Measurements from ENCODE around the gene PTPRN.

- no peak for TF ChIP-seq POLR2A (IDR thresholded peaks at IDR 0.05)
- TF ChIP-seq, protein P1, sequence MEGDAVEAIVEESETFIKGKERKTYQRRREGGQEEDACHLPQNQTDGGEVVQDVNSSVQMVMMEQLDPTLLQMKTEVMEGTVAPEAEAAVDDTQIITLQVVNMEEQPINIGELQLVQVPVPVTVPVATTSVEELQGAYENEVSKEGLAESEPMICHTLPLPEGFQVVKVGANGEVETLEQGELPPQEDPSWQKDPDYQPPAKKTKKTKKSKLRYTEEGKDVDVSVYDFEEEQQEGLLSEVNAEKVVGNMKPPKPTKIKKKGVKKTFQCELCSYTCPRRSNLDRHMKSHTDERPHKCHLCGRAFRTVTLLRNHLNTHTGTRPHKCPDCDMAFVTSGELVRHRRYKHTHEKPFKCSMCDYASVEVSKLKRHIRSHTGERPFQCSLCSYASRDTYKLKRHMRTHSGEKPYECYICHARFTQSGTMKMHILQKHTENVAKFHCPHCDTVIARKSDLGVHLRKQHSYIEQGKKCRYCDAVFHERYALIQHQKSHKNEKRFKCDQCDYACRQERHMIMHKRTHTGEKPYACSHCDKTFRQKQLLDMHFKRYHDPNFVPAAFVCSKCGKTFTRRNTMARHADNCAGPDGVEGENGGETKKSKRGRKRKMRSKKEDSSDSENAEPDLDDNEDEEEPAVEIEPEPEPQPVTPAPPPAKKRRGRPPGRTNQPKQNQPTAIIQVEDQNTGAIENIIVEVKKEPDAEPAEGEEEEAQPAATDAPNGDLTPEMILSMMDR (IDR thresholded peaks at IDR 0.05), result no peak
These were observed 62.6 kb downstream of the PTPRN start for GRCh38 chr2:219246559-219246958.
